ENCODE results near the gene PLCD3. TPM values are rescaled to one million over a fixed set of nuclear protein-coding genes. Genes with fewer than 3 reads are reported as not detected.

Gene PLCD3
- total RNA-seq, 1 donor from 2014 or later, result 6.2 TPM

DNA sequence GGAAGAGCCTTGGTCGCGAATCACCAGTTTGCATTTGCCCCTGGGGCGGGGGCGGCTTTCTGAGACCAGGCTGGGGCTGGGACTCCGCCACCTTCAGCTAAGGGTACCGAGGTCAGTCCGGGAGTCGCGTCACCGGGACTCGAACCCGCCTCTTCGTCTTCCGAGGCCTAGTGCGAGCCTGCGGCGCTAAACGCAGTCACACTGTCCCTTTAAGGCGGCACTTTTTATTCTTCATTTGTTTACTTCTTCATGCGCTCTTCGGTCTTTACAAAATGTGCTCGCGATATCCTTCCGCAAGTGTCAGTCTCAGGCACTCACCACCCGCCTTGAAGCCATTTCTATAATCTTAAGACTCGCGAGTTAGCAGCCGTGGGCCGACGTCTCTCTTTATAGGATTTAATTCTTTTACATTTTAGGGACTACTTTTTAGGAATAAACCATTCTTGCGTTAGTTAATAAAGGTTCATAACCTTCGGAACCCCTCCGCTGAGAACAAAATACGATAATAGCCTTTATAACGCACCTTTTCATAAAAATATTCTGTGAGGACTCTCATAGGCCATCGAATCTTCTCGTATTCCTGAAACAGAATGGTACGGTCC lies 15.4 kb upstream of the PLCD3 start:
- Mint-ChIP-seq H3K4me1 (ENCODE audit: low read depth, unreplicated experiment) (peaks cover 17% of the 10 kb centered on the region), H3K4me3 (ENCODE audit: unreplicated experiment) (peak overlapping the region; percentile 98), H3K9me3 (ENCODE audit: unreplicated experiment) (peaks cover 18% of the 10 kb centered on the region), H3K27ac (ENCODE audit: unreplicated experiment) (peak overlapping the region; percentile 100), H3K27me3 (ENCODE audit: unreplicated experiment) (peaks cover 8% of the 10 kb centered on the region), H3K36me3 (ENCODE audit: unreplicated experiment) (no peaks in the 10 kb centered on the region)
- DNase-seq, result peak; percentile 83
- TF ChIP-seq, protein P1, sequence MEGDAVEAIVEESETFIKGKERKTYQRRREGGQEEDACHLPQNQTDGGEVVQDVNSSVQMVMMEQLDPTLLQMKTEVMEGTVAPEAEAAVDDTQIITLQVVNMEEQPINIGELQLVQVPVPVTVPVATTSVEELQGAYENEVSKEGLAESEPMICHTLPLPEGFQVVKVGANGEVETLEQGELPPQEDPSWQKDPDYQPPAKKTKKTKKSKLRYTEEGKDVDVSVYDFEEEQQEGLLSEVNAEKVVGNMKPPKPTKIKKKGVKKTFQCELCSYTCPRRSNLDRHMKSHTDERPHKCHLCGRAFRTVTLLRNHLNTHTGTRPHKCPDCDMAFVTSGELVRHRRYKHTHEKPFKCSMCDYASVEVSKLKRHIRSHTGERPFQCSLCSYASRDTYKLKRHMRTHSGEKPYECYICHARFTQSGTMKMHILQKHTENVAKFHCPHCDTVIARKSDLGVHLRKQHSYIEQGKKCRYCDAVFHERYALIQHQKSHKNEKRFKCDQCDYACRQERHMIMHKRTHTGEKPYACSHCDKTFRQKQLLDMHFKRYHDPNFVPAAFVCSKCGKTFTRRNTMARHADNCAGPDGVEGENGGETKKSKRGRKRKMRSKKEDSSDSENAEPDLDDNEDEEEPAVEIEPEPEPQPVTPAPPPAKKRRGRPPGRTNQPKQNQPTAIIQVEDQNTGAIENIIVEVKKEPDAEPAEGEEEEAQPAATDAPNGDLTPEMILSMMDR (IDR thresholded peaks at IDR 0.05; ENCODE audit: partially characterized antibody, unreplicated experiment), result no peak

DNA sequence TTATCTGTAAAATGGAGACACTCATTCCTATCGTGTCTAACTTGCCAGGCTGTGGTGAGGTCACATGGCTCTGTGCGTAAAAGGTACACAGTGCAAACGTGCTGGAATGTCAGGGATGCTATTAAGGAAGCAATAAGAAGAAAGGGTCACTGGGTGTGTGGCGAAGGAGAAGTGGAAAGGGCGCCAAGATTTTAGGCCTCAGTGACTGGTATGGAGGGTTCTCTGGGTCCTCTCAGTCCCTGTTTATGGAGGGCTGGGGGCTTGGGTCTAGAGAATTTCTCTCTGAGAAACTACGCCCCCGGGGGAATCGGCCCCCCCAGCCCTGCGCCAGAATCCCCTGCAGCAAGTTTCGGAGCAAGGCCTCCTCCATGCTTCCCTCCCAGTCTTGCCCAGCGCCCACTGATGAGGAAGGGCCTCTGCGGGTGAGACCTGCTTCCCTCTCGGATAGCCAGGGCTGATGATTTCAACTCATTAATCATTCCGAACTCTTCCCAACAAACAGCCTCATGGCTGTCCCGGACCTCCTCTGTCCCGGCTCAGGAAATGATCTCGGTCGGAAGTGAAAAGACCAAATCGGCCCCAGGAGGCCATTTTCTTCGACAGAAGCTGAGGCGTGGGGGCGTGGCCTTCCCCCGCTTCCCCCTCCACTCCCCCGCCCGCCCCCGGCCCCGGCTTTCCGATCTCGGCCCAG lies 14.7 kb upstream of the PLCD3 start:
- H3K4me1 Mint-ChIP-seq (ENCODE audit: low read depth, unreplicated experiment), result peaks cover 17% of the 10 kb centered on the region
- TF ChIP-seq, protein P1 (IDR thresholded peaks at IDR 0.05; ENCODE audit: partially characterized antibody, unreplicated experiment), result no peak

DNA sequence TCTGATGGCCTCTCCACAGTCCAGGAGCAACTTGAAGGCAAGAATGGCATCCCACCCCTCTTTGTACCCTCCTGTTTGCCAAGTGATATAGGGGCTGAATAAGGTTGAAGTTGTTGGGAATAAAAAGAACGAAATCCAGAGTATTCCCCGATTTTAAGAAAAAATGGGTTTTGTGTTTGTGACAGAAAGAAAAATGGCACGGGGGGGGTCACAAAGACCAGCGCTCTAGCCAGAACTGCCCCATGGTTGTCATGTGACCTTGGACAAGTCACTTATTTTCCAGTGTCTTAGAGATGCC lies 14.2 kb upstream of the PLCD3 start:
- Mint-ChIP-seq H3K4me1 (ENCODE audit: low read depth, unreplicated experiment) (peaks cover 15% of the 10 kb centered on the region), H3K27ac (ENCODE audit: unreplicated experiment) (peak overlapping the region; percentile 100), H3K9me3 (ENCODE audit: unreplicated experiment) (peaks cover 18% of the 10 kb centered on the region), H3K36me3 (ENCODE audit: unreplicated experiment) (no peaks in the 10 kb centered on the region), H3K27me3 (ENCODE audit: unreplicated experiment) (peaks cover 8% of the 10 kb centered on the region), H3K4me3 (ENCODE audit: unreplicated experiment) (peak overlapping the region; percentile 98)
- TF ChIP-seq, protein P1 (IDR thresholded peaks at IDR 0.05; ENCODE audit: partially characterized antibody, unreplicated experiment), result no peak
- DNase-seq, result no peak

More for the DNA sequence above, 14.7 kb upstream of the PLCD3 start:
- H3K9me3 Mint-ChIP-seq (ENCODE audit: unreplicated experiment), result peaks cover 18% of the 10 kb centered on the region
- no peaks in the 10 kb centered on the region for H3K36me3 Mint-ChIP-seq (ENCODE audit: unreplicated experiment)
- peaks cover 8% of the 10 kb centered on the region for H3K27me3 Mint-ChIP-seq (ENCODE audit: unreplicated experiment)
- no peak for DNase-seq
- peak overlapping the region; percentile 98 for H3K4me3 Mint-ChIP-seq (ENCODE audit: unreplicated experiment)
- H3K27ac Mint-ChIP-seq (ENCODE audit: unreplicated experiment), result peak overlapping the region; percentile 100

DNA sequence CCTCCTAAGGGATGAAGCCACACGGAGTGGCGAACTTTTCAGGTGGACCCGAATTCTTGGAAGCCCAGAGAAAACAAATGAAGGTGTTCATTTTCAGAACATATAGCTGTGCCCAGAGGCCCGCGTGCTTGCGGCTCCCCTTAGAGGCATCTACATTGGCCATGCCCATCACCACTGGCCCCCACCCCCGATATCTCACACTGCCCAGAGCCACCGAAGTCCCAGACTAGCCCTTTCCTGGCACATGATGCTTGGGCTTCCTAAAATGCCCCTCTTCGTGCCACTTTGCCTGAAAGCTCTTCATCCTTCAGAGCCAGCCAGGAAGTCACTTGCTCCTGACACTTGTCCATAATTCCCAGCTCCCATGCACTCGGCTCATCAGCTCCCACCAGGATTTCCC lies 13.9 kb upstream of the PLCD3 start:
- Mint-ChIP-seq H3K4me3 (ENCODE audit: unreplicated experiment) (peak overlapping the region; percentile 98), H3K27ac (ENCODE audit: unreplicated experiment) (peak overlapping the region; percentile 100)
- TF ChIP-seq, protein P1 (IDR thresholded peaks at IDR 0.05; ENCODE audit: partially characterized antibody, unreplicated experiment), result no peak

DNA sequence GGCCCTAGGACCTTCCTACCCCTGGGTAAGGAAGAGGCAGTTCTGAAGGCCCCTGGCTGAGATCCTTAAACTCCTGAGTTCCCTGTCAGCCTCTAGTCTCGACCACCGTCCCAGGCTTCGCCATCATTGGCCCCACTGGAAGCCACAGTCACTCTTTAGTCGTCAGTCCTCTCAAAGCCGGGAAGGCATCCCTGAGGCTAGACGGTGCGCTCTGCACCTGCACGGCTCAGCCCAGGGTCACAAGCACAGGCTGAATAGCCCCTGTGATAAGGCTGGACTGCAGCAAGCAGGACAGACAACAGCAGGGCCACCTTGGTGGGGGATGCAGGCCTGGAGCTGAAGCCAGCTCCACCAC lies 12.7 kb upstream of the PLCD3 start:
- H3K4me3 Mint-ChIP-seq (ENCODE audit: unreplicated experiment), result no peak overlapping the region
- peaks cover 18% of the 10 kb centered on the region for H3K9me3 Mint-ChIP-seq (ENCODE audit: unreplicated experiment)
- H3K27ac Mint-ChIP-seq (ENCODE audit: unreplicated experiment), result no peak overlapping the region
- TF ChIP-seq, protein P1 (IDR thresholded peaks at IDR 0.05; ENCODE audit: partially characterized antibody, unreplicated experiment), result no peak
- no peaks in the 10 kb centered on the region for H3K36me3 Mint-ChIP-seq (ENCODE audit: unreplicated experiment)
- H3K4me1 Mint-ChIP-seq (ENCODE audit: low read depth, unreplicated experiment), result peaks cover 5% of the 10 kb centered on the region
- no peak for DNase-seq
- peaks cover 8% of the 10 kb centered on the region for H3K27me3 Mint-ChIP-seq (ENCODE audit: unreplicated experiment)

More for the DNA sequence above, 13.9 kb upstream of the PLCD3 start:
- no peak for DNase-seq
- H3K9me3 Mint-ChIP-seq (ENCODE audit: unreplicated experiment), result peaks cover 18% of the 10 kb centered on the region
- H3K27me3 Mint-ChIP-seq (ENCODE audit: unreplicated experiment), result peaks cover 8% of the 10 kb centered on the region
- no peaks in the 10 kb centered on the region for H3K36me3 Mint-ChIP-seq (ENCODE audit: unreplicated experiment)
- H3K4me1 Mint-ChIP-seq (ENCODE audit: low read depth, unreplicated experiment), result peaks cover 11% of the 10 kb centered on the region

Data from glutamatergic neuron (in vitro differentiated cells).